ENCODE measurements around the gene AHDC1.

Gene AHDC1

DNA sequence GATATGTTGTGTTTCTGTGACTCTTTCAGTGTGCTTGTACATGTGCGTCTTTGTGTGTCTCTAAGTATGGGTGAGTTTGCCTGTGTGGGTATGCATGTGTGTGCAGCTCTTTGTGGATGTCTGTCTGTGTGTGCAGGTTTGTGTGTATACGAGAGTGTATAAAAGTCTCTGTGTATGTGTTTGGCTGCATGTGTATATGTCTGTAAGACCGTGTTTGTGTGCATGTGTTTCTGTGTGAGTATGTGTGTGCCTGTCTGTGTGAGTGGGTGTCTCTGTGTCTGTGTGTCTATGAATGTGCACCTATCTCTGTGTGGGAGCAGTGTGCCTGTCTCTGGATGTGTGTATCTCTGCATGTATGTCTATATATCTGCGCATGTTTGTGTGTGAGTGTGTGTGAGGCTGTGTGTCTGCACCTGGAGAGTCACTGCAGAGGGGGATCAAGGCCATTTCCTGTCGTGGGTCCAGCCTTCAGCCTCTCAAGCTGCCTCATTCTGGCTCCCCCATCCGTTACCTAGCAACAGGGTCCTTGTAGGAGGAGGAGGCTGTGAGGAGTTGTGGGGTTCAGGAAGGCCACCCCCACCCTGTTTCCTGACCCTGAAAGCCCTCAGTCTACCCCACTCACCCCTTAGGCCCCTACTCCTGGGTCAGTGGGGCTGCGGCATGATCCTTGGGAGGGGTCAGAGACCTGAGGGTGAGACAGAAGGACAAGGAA, 20.7 kb upstream of the AHDC1 start:
- no peaks in the 10 kb centered on the region for H3K9me3 ChIP-seq (ENCODE audit: control insufficient read depth, insufficient read depth, low read depth, low read length)
- no peak overlapping the region for H3K4me3 ChIP-seq (ENCODE audit: low read depth, low read length)
- no peak overlapping the region for H3K27ac ChIP-seq (ENCODE audit: extremely low read depth, low read depth, low read length)
- POLR2A ChIA-PET, result no interaction called here
- H3K36me3 ChIP-seq (ENCODE audit: control insufficient read depth in 2 of 2, insufficient read depth in 1 of 2, low read length in 2 of 2), result no peaks in the 10 kb centered on the region
- no peaks in the 10 kb centered on the region for H3K4me1 ChIP-seq (ENCODE audit: control insufficient read depth, insufficient read depth, low read length)
- TF ChIP-seq, protein P1, sequence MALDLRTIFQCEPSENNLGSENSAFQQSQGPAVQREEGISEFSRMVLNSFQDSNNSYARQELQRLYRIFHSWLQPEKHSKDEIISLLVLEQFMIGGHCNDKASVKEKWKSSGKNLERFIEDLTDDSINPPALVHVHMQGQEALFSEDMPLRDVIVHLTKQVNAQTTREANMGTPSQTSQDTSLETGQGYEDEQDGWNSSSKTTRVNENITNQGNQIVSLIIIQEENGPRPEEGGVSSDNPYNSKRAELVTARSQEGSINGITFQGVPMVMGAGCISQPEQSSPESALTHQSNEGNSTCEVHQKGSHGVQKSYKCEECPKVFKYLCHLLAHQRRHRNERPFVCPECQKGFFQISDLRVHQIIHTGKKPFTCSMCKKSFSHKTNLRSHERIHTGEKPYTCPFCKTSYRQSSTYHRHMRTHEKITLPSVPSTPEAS (tag by site-specific recombination; IDR thresholded peaks at IDR 0.05), result peak; percentile 81
- peak; percentile 52 for TF ChIP-seq ZFHX2 (tag by site-specific recombination; conservative IDR thresholded peaks at IDR 0.05)
- TF ChIP-seq ZNF521 (tag by site-specific recombination; IDR thresholded peaks at IDR 0.05), result no peak
- CTCF ChIA-PET, result interaction anchor here (1.2 kb wide), 1 partner anchor 8 kb away, joined by 3 read pairs; no protein-coding TSS in a partner anchor

DNA sequence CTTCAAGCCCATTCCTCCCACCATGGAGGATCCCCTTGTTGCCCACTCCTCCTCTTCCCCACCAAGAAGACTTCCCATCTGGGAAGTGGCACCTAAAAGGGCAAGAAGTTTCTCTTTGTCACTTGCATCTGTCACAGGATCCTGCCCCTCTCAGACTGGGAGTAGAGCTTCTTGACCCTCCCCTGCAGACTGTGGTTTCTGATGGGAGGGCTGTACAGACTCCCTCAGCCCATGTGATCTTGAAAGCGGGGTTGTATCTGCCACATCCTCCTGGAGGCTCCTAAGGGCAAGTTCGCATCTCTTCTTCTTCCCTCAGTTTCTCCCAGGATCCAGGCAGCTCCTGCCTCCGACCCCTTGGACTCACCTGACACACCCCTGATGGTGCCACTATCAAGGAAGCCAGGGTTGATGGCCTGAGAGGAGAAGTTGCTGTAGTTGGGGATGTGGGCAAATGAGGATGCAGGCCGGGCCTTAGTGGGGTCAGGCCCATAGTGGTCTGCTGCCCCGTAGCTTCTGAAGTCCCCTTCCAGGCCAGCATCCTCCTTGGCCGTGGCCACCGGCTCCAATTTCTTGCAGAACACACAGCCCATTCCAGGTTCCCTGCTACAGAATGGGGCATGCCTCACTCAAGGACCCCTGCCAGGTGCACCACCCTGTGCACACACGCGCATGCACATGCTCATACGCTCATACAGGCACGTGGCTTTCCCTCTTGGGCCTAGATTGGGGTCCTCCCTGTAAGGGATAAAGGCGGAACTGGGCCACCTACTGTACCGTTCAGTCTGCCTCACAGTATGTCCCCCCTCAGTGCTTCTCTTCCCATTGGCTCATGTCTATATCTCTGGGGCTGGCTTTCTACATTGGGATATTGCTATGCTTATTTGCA, 19.6 kb upstream of the AHDC1 start:
- Histone ChIP-seq H3K9me3 (ENCODE audit: control insufficient read depth, insufficient read depth, low read depth, low read length) (no peaks in the 10 kb centered on the region), H3K4me1 (ENCODE audit: control insufficient read depth, insufficient read depth, low read length) (no peaks in the 10 kb centered on the region), H3K4me3 (ENCODE audit: low read depth, low read length) (no peak overlapping the region), H3K36me3 (ENCODE audit: control insufficient read depth in 2 of 2, insufficient read depth in 1 of 2, low read length in 2 of 2) (no peaks in the 10 kb centered on the region), H3K27ac (ENCODE audit: extremely low read depth, low read depth, low read length) (no peak overlapping the region)
- peak; percentile 19; the same call in 1 of the 2 replicates for TF ChIP-seq ZIC2 (tag by site-specific recombination; IDR thresholded peaks at IDR 0.05)
- TF ChIP-seq KLF7 (tag by site-specific recombination; IDR thresholded peaks at IDR 0.05; ENCODE audit: borderline replicate concordance), result no peak
- ChIA-PET CTCF (interaction anchor here (0.8 to 0.9 kb wide), 2 partner anchors 17 to 324 kb away, joined by 3 read pairs; no protein-coding TSS in a partner anchor), POLR2A (no interaction called here)

DNA sequence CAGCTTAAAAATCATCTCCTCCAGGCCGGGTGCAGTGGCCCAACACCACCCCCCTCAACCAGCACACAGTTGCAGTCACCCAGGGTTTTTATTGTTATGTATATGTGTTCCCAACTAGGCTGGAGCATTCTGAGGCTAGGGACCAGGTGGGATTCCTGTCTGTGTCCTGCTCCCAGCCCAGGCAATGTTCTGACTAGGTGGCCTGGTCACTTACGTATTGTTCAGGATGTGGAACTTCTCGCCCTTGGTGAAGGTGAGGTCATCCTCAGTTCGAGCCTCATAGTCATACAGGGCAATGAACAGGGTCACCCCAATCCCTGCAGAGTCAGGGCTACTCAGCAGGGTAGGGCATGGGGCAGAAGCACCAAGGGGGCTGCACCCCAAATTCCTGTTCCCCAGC, 18.9 kb upstream of the AHDC1 start:
- Histone ChIP-seq H3K27ac (ENCODE audit: extremely low read depth, low read depth, low read length) (no peak overlapping the region), H3K9me3 (ENCODE audit: control insufficient read depth, insufficient read depth, low read depth, low read length) (no peaks in the 10 kb centered on the region), H3K36me3 (ENCODE audit: control insufficient read depth in 2 of 2, insufficient read depth in 1 of 2, low read length in 2 of 2) (no peaks in the 10 kb centered on the region), H3K4me3 (ENCODE audit: low read depth, low read length) (no peak overlapping the region), H3K4me1 (ENCODE audit: control insufficient read depth, insufficient read depth, low read length) (no peaks in the 10 kb centered on the region)
- CTCF ChIA-PET, result interaction anchor here (0.8 to 0.9 kb wide), 2 partner anchors 16 to 323 kb away, joined by 3 read pairs; no protein-coding TSS in a partner anchor
- POLR2A ChIA-PET, result interaction anchor here (0.6 kb wide), 1 partner anchor 105 kb away, joined by 3 read pairs; no protein-coding TSS in a partner anchor
- TF ChIP-seq MZF1 (tag by site-specific recombination; IDR thresholded peaks at IDR 0.05; ENCODE audit: borderline replicate concordance) (no peak), ZNF2 (tag by site-specific recombination; IDR thresholded peaks at IDR 0.05) (no peak), ZNF600 (tag by site-specific recombination; IDR thresholded peaks at IDR 0.05) (peak; percentile 38; the same call in 1 of the 2 replicates)
- TF ChIP-seq, protein P2, sequence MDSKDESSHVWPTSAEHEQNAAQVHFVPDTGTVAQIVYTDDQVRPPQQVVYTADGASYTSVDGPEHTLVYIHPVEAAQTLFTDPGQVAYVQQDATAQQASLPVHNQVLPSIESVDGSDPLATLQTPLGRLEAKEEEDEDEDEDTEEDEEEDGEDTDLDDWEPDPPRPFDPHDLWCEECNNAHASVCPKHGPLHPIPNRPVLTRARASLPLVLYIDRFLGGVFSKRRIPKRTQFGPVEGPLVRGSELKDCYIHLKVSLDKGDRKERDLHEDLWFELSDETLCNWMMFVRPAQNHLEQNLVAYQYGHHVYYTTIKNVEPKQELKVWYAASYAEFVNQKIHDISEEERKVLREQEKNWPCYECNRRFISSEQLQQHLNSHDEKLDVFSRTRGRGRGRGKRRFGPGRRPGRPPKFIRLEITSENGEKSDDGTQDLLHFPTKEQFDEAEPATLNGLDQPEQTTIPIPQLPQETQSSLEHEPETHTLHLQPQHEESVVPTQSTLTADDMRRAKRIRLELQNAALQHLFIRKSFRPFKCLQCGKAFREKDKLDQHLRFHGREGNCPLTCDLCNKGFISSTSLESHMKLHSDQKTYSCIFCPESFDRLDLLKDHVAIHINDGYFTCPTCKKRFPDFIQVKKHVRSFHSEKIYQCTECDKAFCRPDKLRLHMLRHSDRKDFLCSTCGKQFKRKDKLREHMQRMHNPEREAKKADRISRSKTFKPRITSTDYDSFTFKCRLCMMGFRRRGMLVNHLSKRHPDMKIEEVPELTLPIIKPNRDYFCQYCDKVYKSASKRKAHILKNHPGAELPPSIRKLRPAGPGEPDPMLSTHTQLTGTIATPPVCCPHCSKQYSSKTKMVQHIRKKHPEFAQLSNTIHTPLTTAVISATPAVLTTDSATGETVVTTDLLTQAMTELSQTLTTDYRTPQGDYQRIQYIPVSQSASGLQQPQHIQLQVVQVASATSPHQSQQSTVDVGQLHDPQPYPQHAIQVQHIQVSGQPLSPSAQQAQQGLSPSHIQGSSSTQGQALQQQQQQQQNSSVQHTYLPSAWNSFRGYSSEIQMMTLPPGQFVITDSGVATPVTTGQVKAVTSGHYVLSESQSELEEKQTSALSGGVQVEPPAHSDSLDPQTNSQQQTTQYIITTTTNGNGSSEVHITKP (tag by site-specific recombination; IDR thresholded peaks at IDR 0.05), result 0 out of 2 replicates have a peak, but pooled peaks have one; percentile 15
